NCI-H748 treated with DMSO at 0.1 percent for 48 hours (cell line): ENCODE measurements around the gene CPA4.
A peak's percentile ranks its signal among the peaks of the same experiment; 100 is the strongest.
"Not testable (repeated sequence)": the region's sequence is repeated elsewhere in the genome, so short reads cannot be mapped to it uniquely, and the experiment has no call there.

Experiments
- DNase-seq: peaks from one replicate; lab custom pipeline; 2025; lab: John Stamatoyannopoulos, UW

CPA4 gene

GRCh38 chr7:130303127-130303526 is 10.2 kb downstream of the CPA4 start:
- no peak for DNase-seq

GRCh38 chr7:130303551-130303950 is 10.6 kb downstream of the CPA4 start:
- DNase-seq = no peak

GRCh38 chr7:130303982-130304381 is 11.0 kb downstream of the CPA4 start:
- no peak for DNase-seq

- no peak for DNase-seq
Measured at GRCh38 chr7:130304878-130305277, 11.9 kb downstream of the CPA4 start.

- DNase-seq = no peak
Measured at GRCh38 chr7:130305433-130306042, 12.6 kb downstream of the CPA4 start.

- DNase-seq = no peak
Measured at GRCh38 chr7:130309986-130310385, 17.0 kb downstream of the CPA4 start.

- DNase-seq = no peak
Measured at GRCh38 chr7:130314305-130314704, 21.3 kb downstream of the CPA4 start.

GRCh38 chr7:130319541-130319940 is 26.6 kb downstream of the CPA4 start:
- no peak for DNase-seq

GRCh38 chr7:130321542-130322229 is 28.7 kb downstream of the CPA4 start:
- DNase-seq = not testable (repeated sequence)

- DNase-seq = no peak
Measured at GRCh38 chr7:130322615-130323014, 29.7 kb downstream of the CPA4 start.

GRCh38 chr7:130324306-130324943 is 31.5 kb downstream of the CPA4 start:
- DNase-seq = no peak

- DNase-seq = peak; percentile 57
Measured at GRCh38 chr7:130329681-130330080, 36.7 kb downstream of the CPA4 start.

- DNase-seq = no peak
Measured at GRCh38 chr7:130332259-130333053, 39.5 kb downstream of the CPA4 start.

- DNase-seq = no peak
Measured at GRCh38 chr7:130333832-130334231, 40.9 kb downstream of the CPA4 start.

GRCh38 chr7:130334274-130334673 is 41.3 kb downstream of the CPA4 start:
- no peak for DNase-seq

GRCh38 chr7:130337410-130337971 is 44.5 kb downstream of the CPA4 start:
- DNase-seq = no peak

GRCh38 chr7:130338233-130338632 is 45.3 kb downstream of the CPA4 start:
- DNase-seq = no peak

- no peak for DNase-seq
Measured at GRCh38 chr7:130341882-130342281, 48.9 kb downstream of the CPA4 start.

- DNase-seq = no peak
Measured at GRCh38 chr7:130342701-130343380, 49.9 kb downstream of the CPA4 start.

- no peak for DNase-seq
Measured at GRCh38 chr7:130344271-130344866, 51.4 kb downstream of the CPA4 start, which contains the start of gene CPA5. Gene CPA5 (plus strand): TSS chr7:130344816. CDS start chr7:130346486, 1,670 bp downstream.

- peak; percentile 97 for DNase-seq
Measured at GRCh38 chr7:130345136-130345535, 52.2 kb downstream of the CPA4 start.
